ENCODE data around the gene HHEX. TPM values are rescaled to one million over a fixed set of nuclear protein-coding genes. Genes with fewer than 3 reads are reported as not detected.

HHEX gene
- total RNA-seq, 6 experiments from 2014 or later: 2.4 to 5.0 (median 4.6) TPM

- H3K4me1 Mint-ChIP-seq (ENCODE audit: low read depth): peaks cover 23% of the 10 kb centered on the region
- peaks cover 6% of the 10 kb centered on the region; the same call in 1 of the 2 replicates for H3K27me3 Mint-ChIP-seq (ENCODE audit: insufficient read depth)
- DNase-seq: peak; percentile 33
- peaks cover 7% of the 10 kb centered on the region; the same call in 1 of the 2 replicates for H3K9me3 Mint-ChIP-seq
- no peak overlapping the region for H3K27ac Mint-ChIP-seq
- no peak for TF ChIP-seq CTCF (IDR thresholded peaks at IDR 0.05)
- peaks cover 18% of the 10 kb centered on the region for H3K36me3 Mint-ChIP-seq (ENCODE audit: low read depth)
- H3K4me3 Mint-ChIP-seq: peak overlapping the region; percentile 76
These were observed 608 bp downstream of the HHEX start for GRCh38 chr10:92690211-92690914.

GRCh38 chr10:92690915-92691590 is 1.3 kb downstream of the HHEX start:
- Mint-ChIP-seq H3K4me3 (peak overlapping the region; percentile 76), H3K27ac (no peak overlapping the region), H3K9me3 (peaks cover under 1% of the 10 kb centered on the region; the same call in 1 of the 2 replicates), H3K36me3 (ENCODE audit: low read depth) (peaks cover 11% of the 10 kb centered on the region), H3K4me1 (ENCODE audit: low read depth) (peaks cover 27% of the 10 kb centered on the region), H3K27me3 (ENCODE audit: insufficient read depth) (peaks cover 6% of the 10 kb centered on the region; the same call in 1 of the 2 replicates)
- TF ChIP-seq CTCF (IDR thresholded peaks at IDR 0.05): no peak
- no peak for DNase-seq

- no peaks in the 10 kb centered on the region; the same call in 1 of the 2 replicates for H3K9me3 Mint-ChIP-seq
- peak overlapping the region; percentile 4; the same call in 1 of the 2 replicates for H3K4me3 Mint-ChIP-seq
- H3K27ac Mint-ChIP-seq: no peak overlapping the region
- no peak for TF ChIP-seq CTCF (IDR thresholded peaks at IDR 0.05)
- peaks cover 8% of the 10 kb centered on the region for H3K36me3 Mint-ChIP-seq (ENCODE audit: low read depth)
- H3K27me3 Mint-ChIP-seq (ENCODE audit: insufficient read depth): peaks cover 7% of the 10 kb centered on the region; the same call in 1 of the 2 replicates
- H3K4me1 Mint-ChIP-seq (ENCODE audit: low read depth): peaks cover 33% of the 10 kb centered on the region
- DNase-seq: no peak
These were observed 1.9 kb downstream of the HHEX start for GRCh38 chr10:92691591-92692079.

GRCh38 chr10:92692080-92692671 is 2.4 kb downstream of the HHEX start:
- Mint-ChIP-seq H3K27me3 (ENCODE audit: insufficient read depth) (peaks cover 9% of the 10 kb centered on the region; the same call in 1 of the 2 replicates), H3K27ac (no peak overlapping the region), H3K4me3 (peak overlapping the region; percentile 4; the same call in 1 of the 2 replicates), H3K9me3 (no peaks in the 10 kb centered on the region; the same call in 1 of the 2 replicates), H3K36me3 (ENCODE audit: low read depth) (peaks cover 8% of the 10 kb centered on the region), H3K4me1 (ENCODE audit: low read depth) (peaks cover 38% of the 10 kb centered on the region)
- TF ChIP-seq CTCF (IDR thresholded peaks at IDR 0.05): no peak
- no peak for DNase-seq

GRCh38 chr10:92692697-92693533 is 3.2 kb downstream of the HHEX start:
- no peak for DNase-seq
- Mint-ChIP-seq H3K4me3 (no peak overlapping the region), H3K27ac (no peak overlapping the region), H3K27me3 (ENCODE audit: insufficient read depth) (peaks cover 7% of the 10 kb centered on the region; the same call in 1 of the 2 replicates), H3K9me3 (no peaks in the 10 kb centered on the region; the same call in 1 of the 2 replicates), H3K36me3 (ENCODE audit: low read depth) (peaks cover 4% of the 10 kb centered on the region), H3K4me1 (ENCODE audit: low read depth) (peaks cover 46% of the 10 kb centered on the region)
- TF ChIP-seq CTCF (IDR thresholded peaks at IDR 0.05): no peak

Data from HFFc6 (cell line).